Stomach (tissue), 9 donors: ENCODE data around the gene FMO5. TPM values are rescaled to one million over a fixed set of nuclear protein-coding genes. Genes with fewer than 3 reads are reported as not detected.

Experiments used
- DNase-seq, 2 donors: peaks; one replicate each; pipeline versions ENCODE4 v3.0.0 to v3.0.0-alpha.2; 2013 to 2019
- H3K27ac ChIP-seq, 5 donors: fragments of 200-600 bp in 4 of 5; sonication (generic) in 4 of 5; one replicate each; pipeline ENCODE4 v1.5.1; 2013 to 2019; ENCODE audit warnings: mild to moderate bottlenecking in 1 of 5, moderate library complexity in 1 of 5
- H3K27me3 ChIP-seq, 3 donors: fragments of 200-600 bp; sonication (generic); one replicate each; pipeline ENCODE4 v1.5.1; 2017 to 2019; ENCODE audit warnings: mixed run types in 1 of 3
- H3K36me3 ChIP-seq, 4 donors: fragments of 200-600 bp; sonication (generic); 1 replicate in 3 of 4; 2 replicates in 1 of 4; pipeline ENCODE4 v1.5.1; 2016 to 2019
- H3K4me1 ChIP-seq, 4 donors: fragments of 200-600 bp; sonication (generic); one replicate each; pipeline ENCODE4 v1.5.1; 2016 to 2019
- H3K4me3 ChIP-seq, 4 donors: fragments of 200-600 bp; sonication (generic) in 3 of 4; one replicate each; pipeline ENCODE4 v1.5.1; 2016 to 2019; ENCODE audit warnings: mild to moderate bottlenecking in 1 of 4
- H3K9me3 ChIP-seq, 4 donors: fragments of 200-600 bp; sonication (generic); one replicate each; pipeline ENCODE4 v1.5.1; 2016 to 2019
- CTCF ChIP-seq, 7 experiments: fragments of 450-650 bp in 4 of 7; fragments of 200-600 bp in 3 of 7; sonication (generic) in 3 of 7; IDR thresholded peaks; one replicate each; pipeline ENCODE4 v1.5.1; 2016 to 2019; ENCODE audit warnings: antibody characterized with exemption in 7 of 7, control low read depth in 2 of 7, mild to moderate bottlenecking in 1 of 7
- EP300 ChIP-seq: sonication (generic); formaldehyde crosslinking; IDR thresholded peaks from one replicate; pipeline ENCODE4 v1.6.1; 2017; ENCODE audit warnings: antibody characterized with exemption
- POLR2A ChIP-seq, 4 donors: fragments of 450-650 bp; IDR thresholded peaks; one replicate each; pipeline ENCODE4 v1.6.1; 2016; ENCODE audit warnings: antibody characterized with exemption in 4 of 4, control low read depth in 2 of 4, mild to moderate bottlenecking in 1 of 4, moderate library complexity in 1 of 4
- POLR2AphosphoS5 ChIP-seq, 3 donors: sonication (generic); formaldehyde crosslinking; IDR thresholded peaks; one replicate each; pipeline ENCODE4 v1.6.1; 2016; ENCODE audit warnings: antibody characterized with exemption in 3 of 3
- WGBS, 5 donors: extraction: QIAGEN DNeasy Blood & Tissue Kit in 3 of 5; methylation state at CpG; one replicate each; pipeline versions ENCODE4 v1.1.5 to v1.1.7; 2013 to 2018; 5-methylcytosine and 5-hydroxymethylcytosine counted together
- intact Hi-C: fragments of 100-400 bp; cut with DNase I; formaldehyde crosslinking; loops from one replicate; pipeline ENCODE4 v1.15.1; 2023; ENCODE audit warnings: low total_unique reads
- polyA plus RNA-seq, 3 donors: library from polyadenylated mRNA; stranded (reverse); fragments of 200-250 nt; gene quantifications; one replicate each; pipeline ENCODE4 v1.2.3, GENCODE V29; 2013
- total RNA-seq, 5 donors: library from RNA; depleted of rRNA; stranded (reverse); fragments of >200 nt; gene quantifications; one replicate each; pipeline versions ENCODE4 v1.1.0 to v1.2.3, GENCODE V29; 2014 to 2016
- donor health status: healthy with polysubstance abuse.
- donor health status: Bipolar disorder and iron deficiency.
- donor health status: healthy.

Gene FMO5
- total and polyA plus RNA-seq, 8 donors, result 11.3 to 201 (median 83.6) TPM

- Histone ChIP-seq H3K27ac (no peak overlapping the region), H3K4me3 (no peak overlapping the region), H3K4me1 (peaks cover 0 to 19% (median 8%) of the 10 kb centered on the region in 4 donors), H3K27me3 (no peaks in the 10 kb centered on the region), H3K36me3 (peaks cover 23 to 88% (median 79%) of the 10 kb centered on the region in 4 donors), H3K9me3 (no peaks in the 10 kb centered on the region)
- no peak for DNase-seq
- intact Hi-C loops, result no loop called here
- TF ChIP-seq EP300, result no peak
- no peak for TF ChIP-seq POLR2AphosphoS5 (IDR thresholded peaks at IDR 0.05)
- no peak for TF ChIP-seq CTCF (IDR thresholded peaks at IDR 0.05)
- TF ChIP-seq POLR2A (IDR thresholded peaks at IDR 0.05), result no peak
- 35 to 50% (median 48%) methylated on average over 2 of the region's 2 CpGs for whole genome bisulfite sequencing, 5 donors
Observed at GRCh38 chr1:147270721-147271120, 45.6 kb upstream of the FMO5 start.

GRCh38 chr1:147267711-147268110, 42.6 kb upstream of the FMO5 start:
- intact Hi-C loops, result no loop called here
- Histone ChIP-seq H3K9me3 (no peaks in the 10 kb centered on the region), H3K36me3 (peaks cover 26 to 97% (median 94%) of the 10 kb centered on the region in 4 donors), H3K27ac (no peak overlapping the region), H3K27me3 (no peaks in the 10 kb centered on the region), H3K4me1 (peaks cover 0 to under 1% (median 0%) of the 10 kb centered on the region in 4 donors), H3K4me3 (no peak overlapping the region)
- TF ChIP-seq POLR2AphosphoS5 (IDR thresholded peaks at IDR 0.05) (no peak), CTCF (IDR thresholded peaks at IDR 0.05) (no peak), POLR2A (IDR thresholded peaks at IDR 0.05) (no peak), EP300 (no peak)
- 88 to 91% (median 89%) methylated on average over 4 of the region's 4 CpGs for WGBS, 5 donors
- no peak for DNase-seq

GRCh38 chr1:147266381-147266780, 41.2 kb upstream of the FMO5 start:
- 91 to 99% (median 98%) methylated on average over 5 of the region's 5 CpGs for WGBS, 5 donors
- no peaks in the 10 kb centered on the region for H3K9me3 ChIP-seq
- intact Hi-C loops, result no loop called here
- H3K4me1 ChIP-seq, result no peaks in the 10 kb centered on the region
- no peak overlapping the region for H3K4me3 ChIP-seq
- H3K27ac ChIP-seq, result no peak overlapping the region
- no peak for TF ChIP-seq EP300
- TF ChIP-seq POLR2AphosphoS5 (IDR thresholded peaks at IDR 0.05), result no peak
- no peak for TF ChIP-seq CTCF (IDR thresholded peaks at IDR 0.05)
- no peak for TF ChIP-seq POLR2A (IDR thresholded peaks at IDR 0.05)
- no peaks in the 10 kb centered on the region for H3K27me3 ChIP-seq
- H3K36me3 ChIP-seq, result peaks cover 26 to 97% (median 93%) of the 10 kb centered on the region in 4 donors
- no peak for DNase-seq

GRCh38 chr1:147264158-147264768, 39.1 kb upstream of the FMO5 start:
- Histone ChIP-seq H3K9me3 (no peaks in the 10 kb centered on the region), H3K27me3 (no peaks in the 10 kb centered on the region), H3K27ac (no peak overlapping the region), H3K4me3 (no peak overlapping the region), H3K4me1 (no peaks in the 10 kb centered on the region), H3K36me3 (peaks cover 32 to 96% (median 93%) of the 10 kb centered on the region in 4 donors)
- TF ChIP-seq CTCF (IDR thresholded peaks at IDR 0.05) (no peak), POLR2AphosphoS5 (IDR thresholded peaks at IDR 0.05) (no peak), EP300 (no peak), POLR2A (IDR thresholded peaks at IDR 0.05) (no peak)
- 82 to 98% (median 92%) methylated on average over 3 of the region's 3 CpGs for WGBS, 5 donors
- intact Hi-C loops, result no loop called here
- DNase-seq, result no peak
